GM12865 (cell line): ENCODE measurements around the gene KRTAP4-7.
A peak's percentile ranks its signal among the peaks of the same experiment; 100 is the strongest.
"Not testable (repeated sequence)": the region's sequence is repeated elsewhere in the genome, so short reads cannot be mapped to it uniquely, and the experiment has no call there.

Source experiments
- DNase-seq: peaks from one replicate; pipeline ENCODE4 v3.0.0; 2010; ENCODE audit warnings: low read depth
- H3K4me3 ChIP-seq: 2 replicates; pipeline ENCODE4 v1.5.1; 2011; ENCODE audit warnings: mild to moderate bottlenecking, low read depth, low read length, control low read depth
- TF ChIP-seq, protein P1 (sequence below): IDR thresholded peaks from 2 replicates; pipeline ENCODE4 v1.5.1; 2011; ENCODE audit warnings: low read length, control low read depth, low read depth, inconsistent platforms; ENCODE audit not compliant: insufficient read depth; ENCODE audit errors: missing control alignments

The KRTAP4-7 gene

DNA sequence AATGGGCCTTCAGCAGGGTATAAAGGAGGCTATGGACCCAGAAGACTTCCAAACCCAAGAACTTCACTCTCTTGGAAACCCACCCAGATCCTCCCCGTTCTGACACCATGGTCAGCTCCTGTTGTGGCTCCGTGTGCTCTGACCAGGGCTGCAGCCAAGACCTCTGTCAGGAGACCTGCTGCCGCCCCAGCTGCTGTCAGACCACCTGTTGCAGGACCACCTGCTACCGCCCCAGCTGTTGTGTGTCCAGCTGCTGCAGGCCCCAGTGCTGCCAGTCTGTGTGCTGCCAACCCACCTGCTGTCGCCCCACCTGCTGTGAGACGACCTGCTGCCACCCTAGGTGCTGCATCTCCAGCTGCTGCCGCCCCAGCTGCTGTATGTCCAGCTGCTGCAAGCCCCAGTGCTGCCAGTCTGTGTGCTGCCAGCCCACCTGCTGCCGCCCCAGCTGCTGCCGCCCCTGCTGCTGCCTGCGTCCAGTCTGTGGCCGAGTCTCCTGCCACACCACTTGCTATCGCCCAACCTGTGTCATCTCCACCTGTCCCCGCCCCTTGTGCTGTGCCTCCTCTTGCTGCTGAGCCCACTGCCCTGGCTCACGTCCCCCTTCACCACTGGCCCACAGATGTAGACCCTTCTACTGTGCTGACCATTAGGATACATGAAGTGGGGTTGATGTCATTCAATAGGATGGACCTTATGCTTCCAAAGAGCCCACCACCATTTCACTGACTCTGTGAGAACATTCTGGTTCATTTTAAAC is at the start of gene KRTAP4-7:
TSS of gene KRTAP4-7 (plus strand) at position 51 of the 757 bp plus-strand sequence. CDS start at position 108, 57 bp downstream.
- DNase-seq, H3K4me3 ChIP-seq: not testable (repeated sequence)

GRCh38 chr17:41034346-41034935 is 49.5 kb upstream of the KRTAP4-7 start, which contains the start of gene KRTAP1-3:
Gene KRTAP1-3 (minus strand): TSS chr17:41034874. CDS start chr17:41034821, 53 bp downstream.
- not testable (repeated sequence) for DNase-seq, H3K4me3 ChIP-seq

DNA sequence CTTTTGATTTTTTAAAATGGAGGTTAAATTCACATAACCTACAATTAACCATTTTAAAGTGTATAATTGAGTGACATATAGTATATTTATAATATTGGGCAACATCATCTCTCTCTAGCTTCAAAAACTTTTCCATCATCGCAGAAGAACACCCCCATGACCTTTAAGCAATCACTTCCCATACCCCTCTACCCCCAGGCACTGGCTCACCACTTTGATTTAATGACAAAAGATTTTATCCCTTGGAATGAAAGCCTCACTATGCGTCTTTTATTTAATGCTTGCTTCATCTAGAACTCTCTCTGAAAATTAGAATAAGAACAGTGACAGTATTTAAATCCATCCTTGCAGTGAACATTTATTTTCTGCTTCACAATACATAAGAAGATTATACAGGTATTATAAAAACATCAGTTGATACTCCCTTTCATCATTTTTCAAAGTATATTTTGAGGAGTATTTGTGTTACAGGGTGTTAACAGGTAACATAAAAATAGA is 46.0 kb upstream of the KRTAP4-7 start:
- H3K4me3 ChIP-seq = no peak overlapping the region
- DNase-seq = no peak
- TF ChIP-seq, protein P1, sequence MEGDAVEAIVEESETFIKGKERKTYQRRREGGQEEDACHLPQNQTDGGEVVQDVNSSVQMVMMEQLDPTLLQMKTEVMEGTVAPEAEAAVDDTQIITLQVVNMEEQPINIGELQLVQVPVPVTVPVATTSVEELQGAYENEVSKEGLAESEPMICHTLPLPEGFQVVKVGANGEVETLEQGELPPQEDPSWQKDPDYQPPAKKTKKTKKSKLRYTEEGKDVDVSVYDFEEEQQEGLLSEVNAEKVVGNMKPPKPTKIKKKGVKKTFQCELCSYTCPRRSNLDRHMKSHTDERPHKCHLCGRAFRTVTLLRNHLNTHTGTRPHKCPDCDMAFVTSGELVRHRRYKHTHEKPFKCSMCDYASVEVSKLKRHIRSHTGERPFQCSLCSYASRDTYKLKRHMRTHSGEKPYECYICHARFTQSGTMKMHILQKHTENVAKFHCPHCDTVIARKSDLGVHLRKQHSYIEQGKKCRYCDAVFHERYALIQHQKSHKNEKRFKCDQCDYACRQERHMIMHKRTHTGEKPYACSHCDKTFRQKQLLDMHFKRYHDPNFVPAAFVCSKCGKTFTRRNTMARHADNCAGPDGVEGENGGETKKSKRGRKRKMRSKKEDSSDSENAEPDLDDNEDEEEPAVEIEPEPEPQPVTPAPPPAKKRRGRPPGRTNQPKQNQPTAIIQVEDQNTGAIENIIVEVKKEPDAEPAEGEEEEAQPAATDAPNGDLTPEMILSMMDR = no peak

GRCh38 chr17:41040783-41041571 is 43.0 kb upstream of the KRTAP4-7 start, which contains the start of gene KRTAP1-1:
Gene KRTAP1-1 (minus strand): TSS chr17:41041450. CDS start chr17:41041397, 53 bp downstream.
- not testable (repeated sequence) for DNase-seq, H3K4me3 ChIP-seq

DNA sequence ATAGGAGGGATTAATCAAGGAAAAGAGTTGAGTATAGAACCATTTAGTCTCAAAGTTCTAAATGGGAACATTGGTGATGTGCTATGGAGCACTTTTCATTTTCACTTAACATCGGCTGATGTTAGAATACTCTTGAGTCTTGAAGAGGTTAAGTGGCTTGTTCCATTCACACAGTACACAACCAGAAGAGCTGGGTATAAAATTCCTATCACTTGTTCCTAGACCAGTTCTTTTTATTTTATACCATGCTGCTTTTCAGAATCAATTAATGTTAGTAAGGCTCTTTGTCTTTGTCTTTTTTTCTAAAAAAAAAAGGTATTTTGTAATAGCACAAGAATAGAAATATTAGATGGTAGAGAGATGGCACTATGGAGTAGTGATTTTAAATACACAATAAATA is 41.0 kb upstream of the KRTAP4-7 start:
- TF ChIP-seq, protein P1 = no peak
- no peak overlapping the region for H3K4me3 ChIP-seq
- no peak for DNase-seq

DNA sequence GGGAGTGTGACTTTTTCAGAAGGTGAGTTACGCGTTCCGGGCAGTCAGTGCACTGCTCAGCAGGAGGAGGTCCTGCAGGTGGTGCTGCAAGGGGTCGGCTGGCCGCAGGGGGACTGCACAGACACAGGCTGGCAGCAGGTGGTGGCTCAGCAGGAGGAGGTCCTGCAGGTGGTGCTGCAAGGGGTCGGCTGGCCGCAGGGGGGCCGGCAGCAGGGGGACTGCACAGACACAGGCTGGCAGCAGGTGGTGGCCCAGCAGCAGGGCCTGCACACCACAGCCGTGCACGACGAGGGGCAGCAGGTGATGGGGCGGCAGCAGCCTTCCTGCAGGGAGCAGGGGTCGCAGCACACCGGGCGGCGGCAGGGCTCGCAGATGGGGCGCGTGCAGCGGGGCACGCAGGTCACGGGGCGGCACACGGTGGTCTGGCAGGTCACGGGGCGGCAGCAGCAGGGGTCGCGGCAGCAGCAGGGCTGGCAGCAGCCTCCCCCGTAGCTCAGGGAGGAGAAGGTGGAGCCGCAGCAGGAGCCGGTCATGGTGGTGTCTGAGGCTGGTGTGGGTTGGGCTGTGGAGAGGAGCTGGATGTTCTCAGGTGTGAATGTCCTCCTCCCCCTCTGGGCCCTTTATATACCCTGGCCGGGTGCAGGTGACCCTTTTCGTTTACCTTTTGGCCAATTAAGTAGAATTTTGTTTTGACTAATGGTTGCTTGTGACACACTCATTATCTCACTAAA is 37.0 kb upstream of the KRTAP4-7 start, which contains the start of gene KRTAP2-1:
TSS of gene KRTAP2-1 (minus strand) at position 582 of the 731 bp plus-strand sequence. CDS start at position 533, 49 bp downstream.
- not testable (repeated sequence) for DNase-seq, H3K4me3 ChIP-seq

DNA sequence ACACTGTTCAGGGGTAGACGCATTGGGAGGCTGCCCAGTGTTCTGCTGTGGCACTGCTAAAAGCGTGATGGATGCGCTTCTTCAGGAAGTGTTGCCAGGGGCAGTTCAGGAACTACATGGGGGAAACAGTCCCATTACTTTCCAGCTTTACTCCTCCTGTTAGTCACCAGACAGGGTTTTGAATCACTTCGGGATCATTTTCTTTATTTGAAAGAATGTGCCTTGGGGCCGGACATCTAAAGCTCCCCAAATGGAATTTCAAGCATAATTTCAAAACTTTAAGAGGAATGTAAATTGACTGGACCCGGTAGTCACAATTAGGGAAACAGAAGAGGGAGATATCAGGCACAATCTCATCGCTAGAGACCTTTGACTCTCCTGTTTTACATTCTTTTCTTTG is 35.5 kb upstream of the KRTAP4-7 start:
- H3K4me3 ChIP-seq = no peak overlapping the region
- TF ChIP-seq, protein P1 = no peak
- no peak for DNase-seq

GRCh38 chr17:41049110-41049509 is 34.8 kb upstream of the KRTAP4-7 start:
- DNase-seq = peak; percentile 33
- no peak overlapping the region for H3K4me3 ChIP-seq
- TF ChIP-seq, protein P1 = no peak
